HUDEP-2 (cell line): ENCODE measurements around the gene SEPTIN1.
A peak's percentile ranks its signal among the peaks of the same experiment; 100 is the strongest.

ENCODE experiments used
- DNase-seq, 76 experiments: peaks; one replicate each; lab custom pipeline; 2025; ENCODE audit not compliant: unreplicated experiment in 76 of 76; lab: John Stamatoyannopoulos, UW

The SEPTIN1 gene

GRCh38 chr16:30382111-30382881 is at the start of gene SEPTIN1:
TSS of gene SEPTIN1 (minus strand) at chr16:30382561. CDS start at chr16:30382542, 19 bp downstream.
- DNase-seq, result no peak

GRCh38 chr16:30430428-30430970 is 48.1 kb upstream of the SEPTIN1 start:
- DNase-seq, result peak in 10 of 76 experiments; percentile 30 to 56 (median 42)

- peak in 73 of 76 experiments; percentile 72 to 99 (median 96) for DNase-seq
Measured at GRCh38 chr16:30429678-30430427, 47.5 kb upstream of the SEPTIN1 start, which contains the start of gene DCTPP1. TSS of gene DCTPP1 (minus strand) at chr16:30430030. CDS start at chr16:30429980, 50 bp downstream.

GRCh38 chr16:30429418-30429677 is 47.0 kb upstream of the SEPTIN1 start:
- DNase-seq, result peak in 1 of 76 experiments; percentile 29

GRCh38 chr16:30428055-30428454 is 45.7 kb upstream of the SEPTIN1 start:
- DNase-seq, result no peak

GRCh38 chr16:30421010-30421409 is 38.6 kb upstream of the SEPTIN1 start:
- DNase-seq, result no peak

- DNase-seq, result peak in 3 of 76 experiments; percentile 13 to 45 (median 26)
Measured at GRCh38 chr16:30418350-30419181, 36.2 kb upstream of the SEPTIN1 start.

- DNase-seq, result peak in 70 of 76 experiments; percentile 31 to 93 (median 81)
Measured at GRCh38 chr16:30417529-30418349, 35.4 kb upstream of the SEPTIN1 start.

GRCh38 chr16:30416624-30417528 is 34.5 kb upstream of the SEPTIN1 start:
- peak in 1 of 76 experiments; percentile 37 for DNase-seq

- DNase-seq, result no peak
Measured at GRCh38 chr16:30416047-30416603, 33.8 kb upstream of the SEPTIN1 start.

GRCh38 chr16:30414159-30414558 is 31.8 kb upstream of the SEPTIN1 start:
- DNase-seq, result no peak

- DNase-seq, result no peak
Measured at GRCh38 chr16:30413112-30413806, 30.9 kb upstream of the SEPTIN1 start.

- DNase-seq, result peak in 68 of 76 experiments; percentile 40 to 93 (median 80)
Measured at GRCh38 chr16:30409125-30410060, 27.0 kb upstream of the SEPTIN1 start.

- DNase-seq, result peak in 1 of 76 experiments; percentile 29
Measured at GRCh38 chr16:30407804-30408534, 25.6 kb upstream of the SEPTIN1 start.

GRCh38 chr16:30407102-30407803 is 24.9 kb upstream of the SEPTIN1 start, which contains the start of gene ZNF771:
TSS of gene ZNF771 (plus strand) at chr16:30407606. CDS start at chr16:30408054, 448 bp downstream.
- peak in 70 of 76 experiments; percentile 55 to 99 (median 88) for DNase-seq

GRCh38 chr16:30406795-30407101 is 24.4 kb upstream of the SEPTIN1 start:
- DNase-seq, result no peak
